ENCODE results near the gene CLEC4M. TPM values are rescaled to one million over a fixed set of nuclear protein-coding genes. Genes with fewer than 3 reads are reported as not detected.

Gene CLEC4M
- total RNA-seq, 1 donor from 2014 or later: not detected

DNA sequence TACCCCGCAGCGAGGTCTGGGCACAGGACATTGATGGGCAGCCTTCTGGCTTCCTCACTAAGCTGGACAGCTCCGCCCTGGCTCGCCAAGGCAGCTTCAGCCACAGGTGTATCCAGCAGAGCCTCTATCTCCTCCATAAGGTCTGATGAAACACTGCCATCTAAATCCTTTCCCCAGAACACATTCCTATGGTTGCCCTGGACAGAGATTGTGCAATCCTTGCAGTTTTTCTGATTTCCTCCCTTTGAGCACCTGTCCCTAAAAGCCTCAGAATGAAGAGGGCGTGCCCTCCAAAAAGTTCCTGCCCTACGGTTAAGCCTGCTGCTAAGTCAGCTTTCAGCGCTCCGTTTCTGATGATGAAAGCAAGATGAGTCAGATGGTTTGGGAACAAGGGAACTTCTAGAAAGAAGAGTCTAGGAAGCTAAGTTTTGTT, 21.0 kb downstream of the CLEC4M start:
- TF ChIP-seq, protein P1, sequence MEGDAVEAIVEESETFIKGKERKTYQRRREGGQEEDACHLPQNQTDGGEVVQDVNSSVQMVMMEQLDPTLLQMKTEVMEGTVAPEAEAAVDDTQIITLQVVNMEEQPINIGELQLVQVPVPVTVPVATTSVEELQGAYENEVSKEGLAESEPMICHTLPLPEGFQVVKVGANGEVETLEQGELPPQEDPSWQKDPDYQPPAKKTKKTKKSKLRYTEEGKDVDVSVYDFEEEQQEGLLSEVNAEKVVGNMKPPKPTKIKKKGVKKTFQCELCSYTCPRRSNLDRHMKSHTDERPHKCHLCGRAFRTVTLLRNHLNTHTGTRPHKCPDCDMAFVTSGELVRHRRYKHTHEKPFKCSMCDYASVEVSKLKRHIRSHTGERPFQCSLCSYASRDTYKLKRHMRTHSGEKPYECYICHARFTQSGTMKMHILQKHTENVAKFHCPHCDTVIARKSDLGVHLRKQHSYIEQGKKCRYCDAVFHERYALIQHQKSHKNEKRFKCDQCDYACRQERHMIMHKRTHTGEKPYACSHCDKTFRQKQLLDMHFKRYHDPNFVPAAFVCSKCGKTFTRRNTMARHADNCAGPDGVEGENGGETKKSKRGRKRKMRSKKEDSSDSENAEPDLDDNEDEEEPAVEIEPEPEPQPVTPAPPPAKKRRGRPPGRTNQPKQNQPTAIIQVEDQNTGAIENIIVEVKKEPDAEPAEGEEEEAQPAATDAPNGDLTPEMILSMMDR (IDR thresholded peaks at IDR 0.05): no peak
- no peaks in the 10 kb centered on the region for H3K4me1 Mint-ChIP-seq (ENCODE audit: low read depth)
- no peak for DNase-seq (ENCODE audit: low spot score)
- H3K4me3 Mint-ChIP-seq (ENCODE audit: unreplicated experiment): no peak overlapping the region
- peaks cover 4% of the 10 kb centered on the region for H3K9me3 Mint-ChIP-seq (ENCODE audit: low read depth)
- peaks cover 60% of the 10 kb centered on the region for H3K27me3 Mint-ChIP-seq (ENCODE audit: low read depth)
- no peak overlapping the region for H3K27ac Mint-ChIP-seq (ENCODE audit: unreplicated experiment)
- H3K36me3 Mint-ChIP-seq (ENCODE audit: low read depth): peaks cover 1% of the 10 kb centered on the region

DNA sequence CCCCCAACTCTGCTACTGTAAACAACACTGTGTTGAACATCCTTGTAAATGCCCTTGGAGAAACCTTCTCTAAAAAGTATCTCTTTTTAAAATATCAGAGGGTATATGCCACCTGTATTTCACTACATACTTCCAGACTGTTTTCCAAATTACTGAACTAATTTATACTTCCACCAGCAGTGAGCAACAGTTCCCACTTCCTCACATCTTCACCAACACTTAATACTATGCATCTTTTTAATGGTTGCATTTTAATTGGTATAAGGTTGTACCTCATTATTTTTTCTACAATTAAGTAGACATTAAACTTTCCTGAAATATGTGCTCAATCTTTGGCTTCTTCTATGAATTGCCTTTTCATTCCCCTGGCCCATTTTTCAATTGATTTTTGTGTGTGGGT, 21.8 kb downstream of the CLEC4M start:
- no peak for DNase-seq (ENCODE audit: low spot score)
- TF ChIP-seq, protein P1 (IDR thresholded peaks at IDR 0.05): no peak
- Mint-ChIP-seq H3K4me3 (ENCODE audit: unreplicated experiment) (no peak overlapping the region), H3K27me3 (ENCODE audit: low read depth) (peaks cover 62% of the 10 kb centered on the region), H3K36me3 (ENCODE audit: low read depth) (peaks cover 1% of the 10 kb centered on the region), H3K9me3 (ENCODE audit: low read depth) (peaks cover 4% of the 10 kb centered on the region), H3K4me1 (ENCODE audit: low read depth) (no peaks in the 10 kb centered on the region), H3K27ac (ENCODE audit: unreplicated experiment) (no peak overlapping the region)

DNA sequence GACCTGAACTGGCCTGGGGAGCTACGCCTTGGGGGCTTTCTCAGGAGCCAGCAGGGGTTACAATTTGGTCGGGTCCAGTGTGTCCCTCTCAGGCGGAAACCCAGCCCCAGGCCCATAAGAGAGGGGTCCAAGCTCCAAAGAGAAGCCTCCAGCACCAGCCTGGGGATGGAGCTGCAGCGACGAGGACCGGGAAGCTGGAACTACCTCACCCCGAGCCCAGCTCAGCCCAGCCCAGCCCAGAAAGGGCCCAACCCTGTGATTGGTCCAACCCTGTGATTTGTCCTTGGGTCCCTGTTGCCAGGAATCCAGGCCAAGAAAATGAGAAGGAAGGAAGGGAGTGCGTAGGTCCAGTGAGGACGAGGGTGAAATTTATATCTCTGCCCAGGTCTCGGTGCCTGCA, 24.1 kb downstream of the CLEC4M start:
- TF ChIP-seq, protein P1 (IDR thresholded peaks at IDR 0.05): no peak
- peaks cover 4% of the 10 kb centered on the region for H3K9me3 Mint-ChIP-seq (ENCODE audit: low read depth)
- no peak overlapping the region for H3K4me3 Mint-ChIP-seq (ENCODE audit: unreplicated experiment)
- DNase-seq (ENCODE audit: low spot score): no peak
- no peak overlapping the region for H3K27ac Mint-ChIP-seq (ENCODE audit: unreplicated experiment)
- peaks cover 1% of the 10 kb centered on the region for H3K36me3 Mint-ChIP-seq (ENCODE audit: low read depth)
- H3K27me3 Mint-ChIP-seq (ENCODE audit: low read depth): peaks cover 52% of the 10 kb centered on the region
- no peaks in the 10 kb centered on the region for H3K4me1 Mint-ChIP-seq (ENCODE audit: low read depth)

DNA sequence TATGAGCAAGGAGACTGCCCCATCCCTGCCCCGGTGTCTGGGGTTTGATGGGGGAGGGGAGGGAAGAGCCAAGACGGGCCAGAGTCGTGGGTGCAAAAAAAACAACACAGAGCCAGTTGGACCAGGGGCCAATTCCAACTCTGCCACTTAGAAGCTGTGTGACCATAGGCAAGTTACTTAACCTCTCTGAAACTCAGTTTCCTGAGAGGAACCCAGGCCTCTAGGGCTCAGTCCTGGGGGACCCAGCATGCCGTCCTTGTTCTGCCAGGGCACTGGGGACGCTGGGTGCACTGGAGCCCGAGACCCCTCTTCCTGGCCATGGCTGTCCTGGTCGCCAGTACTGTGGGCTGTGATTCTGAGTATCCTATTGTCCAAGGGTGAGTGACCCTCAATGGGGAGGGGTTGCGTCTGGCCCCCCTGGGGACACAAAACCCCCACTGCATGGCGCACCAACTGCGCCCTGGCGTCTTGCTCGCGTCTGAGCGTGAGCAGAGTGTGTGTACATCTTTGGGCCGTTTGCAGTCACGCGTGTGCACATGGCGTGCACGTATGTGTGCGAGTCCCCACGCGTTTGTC, 24.6 kb downstream of the CLEC4M start:
- Mint-ChIP-seq H3K36me3 (ENCODE audit: low read depth) (peaks cover 2% of the 10 kb centered on the region), H3K4me1 (ENCODE audit: low read depth) (no peaks in the 10 kb centered on the region), H3K9me3 (ENCODE audit: low read depth) (peaks cover 4% of the 10 kb centered on the region), H3K27ac (ENCODE audit: unreplicated experiment) (no peak overlapping the region), H3K27me3 (ENCODE audit: low read depth) (peaks cover 54% of the 10 kb centered on the region), H3K4me3 (ENCODE audit: unreplicated experiment) (no peak overlapping the region)
- TF ChIP-seq, protein P1 (IDR thresholded peaks at IDR 0.05): no peak
- DNase-seq (ENCODE audit: low spot score): no peak

DNA sequence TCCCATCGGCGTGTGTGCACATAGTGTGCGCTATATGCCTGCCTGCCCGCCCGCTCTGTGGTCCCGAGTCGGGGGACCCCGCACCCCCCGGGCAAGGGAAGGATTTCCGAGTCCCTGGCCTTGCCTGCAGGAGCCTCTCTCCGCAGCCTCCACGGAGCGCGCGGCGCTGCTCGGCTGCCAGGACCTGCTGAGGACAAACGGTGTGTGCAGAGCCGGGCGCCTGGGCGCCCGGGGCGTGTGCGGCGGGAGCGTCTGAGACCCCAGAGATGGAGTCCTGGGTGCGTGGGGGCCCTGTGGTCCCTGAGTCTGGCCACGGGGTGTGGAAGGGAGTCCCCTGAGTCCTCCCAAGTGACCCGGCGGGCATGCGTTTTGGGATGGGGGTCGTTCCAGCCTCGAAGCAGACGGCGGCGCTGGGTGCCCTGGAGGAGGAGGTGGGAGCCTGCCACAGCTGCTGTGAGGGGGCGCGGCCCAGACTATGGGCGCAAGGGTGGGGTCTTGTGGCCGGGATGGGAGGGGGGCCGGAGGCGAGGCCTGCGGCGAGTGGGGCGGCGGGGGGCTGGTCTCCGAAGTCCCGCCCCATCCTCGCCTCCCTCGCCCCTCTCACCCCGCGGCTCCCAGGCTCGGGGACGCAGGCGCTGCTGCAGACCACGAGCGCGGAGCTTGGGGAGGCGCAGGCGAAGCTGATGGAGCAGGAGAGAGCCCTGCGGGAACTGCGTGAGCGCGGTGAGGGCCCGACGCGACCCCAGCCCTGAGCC, 25.3 kb downstream of the CLEC4M start:
- Mint-ChIP-seq H3K9me3 (ENCODE audit: low read depth) (peaks cover 4% of the 10 kb centered on the region), H3K36me3 (ENCODE audit: low read depth) (peaks cover 3% of the 10 kb centered on the region), H3K27ac (ENCODE audit: unreplicated experiment) (no peak overlapping the region), H3K4me3 (ENCODE audit: unreplicated experiment) (no peak overlapping the region), H3K4me1 (ENCODE audit: low read depth) (no peaks in the 10 kb centered on the region), H3K27me3 (ENCODE audit: low read depth) (peaks cover 48% of the 10 kb centered on the region)
- TF ChIP-seq, protein P1 (IDR thresholded peaks at IDR 0.05): no peak
- no peak for DNase-seq (ENCODE audit: low spot score)
